LNCAP (cell line): ENCODE results near the gene HSPA4.

Experiments
- TF ChIP-seq, protein P1 (sequence below): fragments of 450-650 bp; IDR thresholded peaks from 2 replicates; pipeline ENCODE4 v1.5.1; 2017; ENCODE audit warnings: mild to moderate bottlenecking

HSPA4 gene

DNA sequence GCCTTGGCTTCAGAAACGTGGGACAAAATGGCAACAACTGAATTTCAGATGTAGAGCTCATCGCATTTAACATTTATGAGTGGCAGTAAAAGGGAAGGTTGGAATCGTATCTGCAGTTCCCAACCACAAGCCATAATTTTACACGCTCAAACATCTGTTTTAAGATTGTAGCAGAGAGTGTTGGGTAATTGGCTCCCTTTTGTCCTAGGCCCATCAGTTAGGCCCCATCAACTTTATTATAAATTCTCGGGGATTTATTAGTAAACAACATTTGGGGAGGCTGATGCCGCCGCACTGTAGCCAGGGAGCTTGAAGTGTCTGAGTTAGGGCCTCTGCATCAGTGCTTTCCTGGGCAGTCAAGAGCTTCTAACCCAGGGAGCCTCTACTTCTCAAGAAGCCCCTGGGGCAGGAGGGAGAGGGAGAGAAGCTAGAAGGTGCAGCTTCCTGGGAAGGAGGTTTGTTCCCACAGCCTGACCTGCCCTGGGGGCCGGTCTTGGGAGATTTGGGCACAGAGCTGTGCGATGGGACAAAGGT is 66.2 kb downstream of the HSPA4 start:
- TF ChIP-seq, protein P1, sequence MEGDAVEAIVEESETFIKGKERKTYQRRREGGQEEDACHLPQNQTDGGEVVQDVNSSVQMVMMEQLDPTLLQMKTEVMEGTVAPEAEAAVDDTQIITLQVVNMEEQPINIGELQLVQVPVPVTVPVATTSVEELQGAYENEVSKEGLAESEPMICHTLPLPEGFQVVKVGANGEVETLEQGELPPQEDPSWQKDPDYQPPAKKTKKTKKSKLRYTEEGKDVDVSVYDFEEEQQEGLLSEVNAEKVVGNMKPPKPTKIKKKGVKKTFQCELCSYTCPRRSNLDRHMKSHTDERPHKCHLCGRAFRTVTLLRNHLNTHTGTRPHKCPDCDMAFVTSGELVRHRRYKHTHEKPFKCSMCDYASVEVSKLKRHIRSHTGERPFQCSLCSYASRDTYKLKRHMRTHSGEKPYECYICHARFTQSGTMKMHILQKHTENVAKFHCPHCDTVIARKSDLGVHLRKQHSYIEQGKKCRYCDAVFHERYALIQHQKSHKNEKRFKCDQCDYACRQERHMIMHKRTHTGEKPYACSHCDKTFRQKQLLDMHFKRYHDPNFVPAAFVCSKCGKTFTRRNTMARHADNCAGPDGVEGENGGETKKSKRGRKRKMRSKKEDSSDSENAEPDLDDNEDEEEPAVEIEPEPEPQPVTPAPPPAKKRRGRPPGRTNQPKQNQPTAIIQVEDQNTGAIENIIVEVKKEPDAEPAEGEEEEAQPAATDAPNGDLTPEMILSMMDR = no peak

DNA sequence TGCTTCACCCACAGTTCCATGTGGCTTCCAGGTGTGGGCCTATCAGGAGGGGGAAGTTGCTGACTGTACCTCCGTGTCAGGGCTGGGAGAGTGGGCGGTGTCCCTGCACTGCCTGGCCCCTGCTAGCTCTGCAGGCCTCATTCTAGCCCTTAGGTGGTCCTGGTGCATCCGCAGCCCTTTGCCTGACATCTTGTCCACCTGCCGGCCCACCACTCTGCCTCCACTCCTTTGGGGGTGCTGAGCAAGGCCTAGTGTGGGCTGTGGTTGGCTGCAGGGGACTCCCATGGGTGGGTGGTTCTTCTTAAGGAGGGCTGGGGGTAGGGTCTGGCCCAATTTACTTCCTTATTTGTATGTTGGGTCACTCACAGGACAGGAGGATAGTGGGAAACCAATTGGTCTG is 66.9 kb downstream of the HSPA4 start:
- TF ChIP-seq, protein P1 = no peak

GRCh38 chr5:133119233-133119711 is 67.5 kb downstream of the HSPA4 start:
- TF ChIP-seq, protein P1 = no peak

DNA sequence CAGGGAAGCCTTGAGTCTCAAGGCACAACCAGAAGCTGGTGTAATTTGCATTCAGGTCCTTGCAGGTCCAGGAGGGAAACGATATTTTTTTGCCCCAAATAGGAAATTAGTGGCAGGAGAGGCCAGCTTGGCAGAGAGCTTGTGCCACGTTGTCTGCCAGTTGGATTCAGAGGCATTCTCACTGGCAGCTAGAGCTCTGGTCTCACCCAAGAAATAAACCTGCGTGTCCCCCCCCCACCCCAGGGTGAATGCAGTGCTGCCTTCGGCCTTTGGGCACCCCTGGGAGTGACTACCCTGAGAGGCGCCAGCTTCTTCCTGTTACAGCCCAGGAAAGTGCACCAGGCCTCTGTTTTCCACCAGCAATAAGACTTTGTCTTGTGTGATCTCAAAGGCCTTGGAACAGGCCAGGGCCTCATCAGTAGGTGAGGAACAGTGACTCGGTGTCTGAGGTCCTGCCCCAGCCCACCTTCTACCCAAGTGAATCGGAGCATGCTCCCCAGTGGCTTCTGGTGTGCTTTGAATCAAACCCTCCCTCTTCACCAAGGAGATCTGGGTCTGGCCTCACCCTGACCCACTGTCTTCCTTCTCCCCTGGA is 68.4 kb downstream of the HSPA4 start:
- TF ChIP-seq, protein P1 = no peak

- TF ChIP-seq, protein P1 = no peak
These were observed 69.3 kb downstream of the HSPA4 start for GRCh38 chr5:133121080-133121479.

- TF ChIP-seq, protein P1 = no peak
These were observed 69.9 kb downstream of the HSPA4 start for GRCh38 chr5:133121611-133122150.

DNA sequence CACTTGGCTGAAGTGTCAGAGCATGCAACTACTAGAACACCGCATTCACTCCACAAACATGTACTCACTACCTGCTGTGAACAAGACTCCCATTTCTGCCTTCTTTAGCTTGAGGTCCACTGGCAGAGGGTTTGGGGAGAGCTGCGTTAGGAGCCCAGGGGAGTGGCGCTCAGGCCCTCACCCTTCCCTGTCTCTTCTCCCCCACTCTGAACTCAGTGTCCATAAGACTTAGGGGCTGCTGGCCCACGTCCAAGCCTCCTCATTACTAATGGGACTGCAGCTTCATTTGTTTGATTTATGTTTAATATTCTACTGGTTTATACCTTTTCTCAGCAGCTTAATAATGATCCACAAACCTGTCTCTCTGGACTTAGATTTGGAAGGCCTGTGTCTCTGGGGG is 70.9 kb downstream of the HSPA4 start:
- TF ChIP-seq, protein P1 = no peak
